ENCODE results near the gene RUNX1. TPM values are rescaled to one million over a fixed set of nuclear protein-coding genes. Genes with fewer than 3 reads are reported as not detected.
"Not testable (repeated sequence)": the region's sequence is repeated elsewhere in the genome, so short reads cannot be mapped to it uniquely, and the experiment has no call there.

RUNX1 gene
- total and polyA plus RNA-seq, 10 of the 15 experiments (the other 5 are each of a cell fraction or from before 2014, with no cell fraction given): 0.90 to 15.2 (median 4.1) TPM

DNA sequence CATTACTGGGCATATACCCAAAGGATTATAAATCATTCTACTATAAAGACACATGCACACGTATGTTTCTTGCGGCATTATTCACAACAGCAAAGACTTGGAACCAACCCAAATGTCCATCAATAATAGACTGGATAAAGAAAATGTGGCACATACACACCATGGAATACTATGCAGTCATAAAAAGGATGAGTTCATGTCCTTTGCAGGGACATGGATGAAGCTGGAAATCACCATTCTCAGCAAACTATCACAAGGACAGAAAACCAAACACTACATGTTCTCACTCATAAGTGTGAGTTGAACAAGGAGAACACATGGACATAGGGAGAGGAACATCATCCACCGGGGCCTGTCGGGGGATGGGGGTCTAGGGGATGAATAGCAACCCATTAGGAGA lies 97.2 kb downstream of the RUNX1 start:
- H3K9ac ChIP-seq (ENCODE audit: control insufficient read depth, insufficient read depth, low read length); intact Hi-C loops (cut with micrococcal nuclease; ENCODE audit: unreplicated experiment); SMC1A ChIA-PET (ENCODE audit: uncharacterized antibody, unreplicated experiment); FAIRE-seq; H3K79me2 ChIP-seq (ENCODE audit: control insufficient read depth, insufficient read depth, low read length); in situ Hi-C loops (cut with MboI); H3K9me3 ChIP-seq (replicated peaks; ENCODE audit: control insufficient read depth, insufficient read depth, low read length); DNase-seq (ENCODE audit: low read depth, low spot score); H3K27ac ChIP-seq (ENCODE audit: control insufficient read depth, insufficient read depth); POLR2A ChIA-PET; ATAC-seq; H3K4me2 ChIP-seq (ENCODE audit: control insufficient read depth, insufficient read depth); H2AFZ ChIP-seq (ENCODE audit: control insufficient read depth, low read depth, low read length); RAD21 ChIA-PET (ENCODE audit: unreplicated experiment); CTCF ChIA-PET; H3K4me1 ChIP-seq (ENCODE audit: control insufficient read depth, insufficient read depth, low read length); H4K20me1 ChIP-seq (ENCODE audit: control insufficient read depth, insufficient read depth); H3K4me3 ChIP-seq; H3K27me3 ChIP-seq (replicated peaks in 1 of 2; ENCODE audit: control insufficient read depth in 2 of 2, insufficient read depth in 2 of 2, low read length in 1 of 2); H3K36me3 ChIP-seq (ENCODE audit: control insufficient read depth in 2 of 2, insufficient read depth in 2 of 2, low read length in 1 of 2); BruUV-seq (replicated peaks): not testable (repeated sequence)
- WGBS (ENCODE audit: insufficient coverage, insufficient replicate concordance, low lambda C conversion rate, missing lambda C conversion rate): 75% methylated on average over 4 of the region's 4 CpGs

DNA sequence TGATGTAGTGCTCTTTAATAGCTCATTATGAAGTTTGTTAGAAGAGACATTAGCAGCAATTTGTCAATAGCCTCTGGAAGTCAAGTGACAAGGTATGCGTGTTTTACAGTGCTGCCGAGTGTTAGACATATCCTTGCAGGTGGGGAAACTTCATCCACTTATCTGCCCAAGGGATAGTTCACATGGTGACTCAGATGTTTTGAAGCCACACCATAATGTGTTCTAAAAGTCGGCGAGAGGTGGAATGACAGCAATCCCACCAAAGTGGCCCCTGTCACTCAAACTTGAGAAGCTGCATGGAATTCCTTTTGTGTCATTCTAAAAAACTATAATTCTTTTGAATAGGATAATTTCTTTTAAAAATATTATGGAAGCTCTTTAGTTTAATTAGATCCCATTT lies 98.1 kb downstream of the RUNX1 start:
- Histone ChIP-seq H4K20me1 (ENCODE audit: control insufficient read depth, insufficient read depth) (no peaks in the 10 kb centered on the region), H3K36me3 (ENCODE audit: control insufficient read depth in 2 of 2, insufficient read depth in 2 of 2, low read length in 1 of 2) (no peaks in the 10 kb centered on the region), H3K9me3 (replicated peaks; ENCODE audit: control insufficient read depth, insufficient read depth, low read length) (no peaks in the 10 kb centered on the region; the same call in 2 of the 3 replicates), H3K4me2 (ENCODE audit: control insufficient read depth, insufficient read depth) (no peak overlapping the region), H3K4me1 (ENCODE audit: control insufficient read depth, insufficient read depth, low read length) (no peaks in the 10 kb centered on the region), H3K27ac (ENCODE audit: control insufficient read depth, insufficient read depth) (no peak overlapping the region), H3K9ac (ENCODE audit: control insufficient read depth, insufficient read depth, low read length) (no peak overlapping the region), H3K79me2 (ENCODE audit: control insufficient read depth, insufficient read depth, low read length) (no peaks in the 10 kb centered on the region), H2AFZ (ENCODE audit: control insufficient read depth, low read depth, low read length) (no peak overlapping the region), H3K4me3 (no peak overlapping the region), H3K27me3 (replicated peaks in 1 of 2; ENCODE audit: control insufficient read depth in 2 of 2, insufficient read depth in 2 of 2, low read length in 1 of 2) (no peaks in the 10 kb centered on the region)
- ChIA-PET POLR2A (no interaction called here), RAD21 (ENCODE audit: unreplicated experiment) (no interaction called here), CTCF (interaction anchor here (0.6 to 0.9 kb wide), 2 partner anchors 14 to 23 kb away, joined by 3 to 4 read pairs; no protein-coding TSS in a partner anchor), SMC1A (ENCODE audit: uncharacterized antibody, unreplicated experiment) (no interaction called here)
- 85% methylated on average over 4 of the region's 4 CpGs for WGBS (ENCODE audit: insufficient coverage, insufficient replicate concordance, low lambda C conversion rate, missing lambda C conversion rate)
- no TSS peak for BruUV-seq (replicated peaks)
- in situ Hi-C loops (cut with MboI) (no loop called here), intact Hi-C loops (cut with micrococcal nuclease; ENCODE audit: unreplicated experiment) (no loop called here)
- ATAC-seq (no peak), DNase-seq (ENCODE audit: low read depth, low spot score) (no peak), FAIRE-seq (no peak)
- TF ChIP-seq GATAD2B (conservative IDR thresholded peaks at IDR 0.05; ENCODE audit: low read depth) (no peak), NFXL1 (IDR thresholded peaks at IDR 0.05; ENCODE audit: borderline replicate concordance) (no peak), CHD4 (IDR thresholded peaks at IDR 0.05) (no peak), ASH2L (IDR thresholded peaks at IDR 0.05; ENCODE audit: borderline replicate concordance, low read depth) (no peak), ZNF622 (IDR thresholded peaks at IDR 0.05) (no peak), WRNIP1 (IDR thresholded peaks at IDR 0.05; ENCODE audit: borderline replicate concordance, low read depth, low read length) (no peak), NBN (IDR thresholded peaks at IDR 0.05) (no peak)

All from GM12878 (cell line).